Inflammatory macrophage treated with lipopolysaccharide for 1 hour (primary cell): ENCODE results near the gene TMX2.
"Not testable (repeated sequence)": the region's sequence is repeated elsewhere in the genome, so short reads cannot be mapped to it uniquely, and the experiment has no call there.

Source experiments
- DNase-seq, 2 donors: peaks; one replicate each; pipeline ENCODE4 v3.0.0-alpha.2; 2020 to 2022

Gene TMX2

DNA sequence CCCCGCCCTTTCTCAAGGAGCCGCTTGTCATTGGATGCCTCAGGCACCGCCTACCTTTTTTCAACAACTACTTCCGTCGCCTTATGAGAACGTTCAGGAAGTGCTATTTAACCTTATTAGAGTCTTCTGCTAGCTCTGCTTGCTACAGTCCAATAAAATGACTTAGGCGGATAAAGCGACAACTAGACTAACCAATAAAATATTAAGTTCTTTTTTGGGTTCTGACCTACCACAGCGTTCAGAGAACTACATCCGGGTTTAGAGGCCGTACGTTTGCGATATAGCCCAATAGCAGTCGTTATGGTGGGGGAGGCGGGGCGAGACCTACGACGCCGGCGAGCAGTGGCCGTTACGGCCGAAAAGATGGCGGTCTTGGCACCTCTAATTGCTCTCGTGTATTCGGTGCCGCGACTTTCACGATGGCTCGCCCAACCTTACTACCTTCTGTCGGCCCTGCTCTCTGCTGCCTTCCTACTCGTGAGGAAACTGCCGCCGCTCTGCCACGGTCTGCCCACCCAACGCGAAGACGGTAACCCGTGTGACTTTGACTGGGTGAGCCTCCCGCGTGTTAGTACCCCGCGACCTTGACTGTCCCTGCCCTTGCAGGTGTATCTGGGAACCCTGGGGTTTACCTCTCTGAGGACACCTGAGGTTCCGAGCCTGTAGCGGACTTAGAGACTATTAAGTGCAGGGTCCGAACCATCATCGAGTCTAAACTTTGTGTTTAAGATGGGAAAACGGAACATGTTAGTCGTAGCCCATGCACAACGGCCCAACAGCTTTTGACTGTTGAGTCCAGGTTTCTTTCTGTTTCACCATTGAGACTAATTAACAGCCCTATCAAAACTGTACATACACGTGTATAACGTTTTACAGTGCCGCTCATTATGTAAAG is at the start of gene TMX2:
TMX2 (plus strand) TSS at position 338 of the 895 bp plus-strand sequence; CDS start at position 364, 26 bp downstream.
- peak; percentile 94 to 100 for DNase-seq

DNA sequence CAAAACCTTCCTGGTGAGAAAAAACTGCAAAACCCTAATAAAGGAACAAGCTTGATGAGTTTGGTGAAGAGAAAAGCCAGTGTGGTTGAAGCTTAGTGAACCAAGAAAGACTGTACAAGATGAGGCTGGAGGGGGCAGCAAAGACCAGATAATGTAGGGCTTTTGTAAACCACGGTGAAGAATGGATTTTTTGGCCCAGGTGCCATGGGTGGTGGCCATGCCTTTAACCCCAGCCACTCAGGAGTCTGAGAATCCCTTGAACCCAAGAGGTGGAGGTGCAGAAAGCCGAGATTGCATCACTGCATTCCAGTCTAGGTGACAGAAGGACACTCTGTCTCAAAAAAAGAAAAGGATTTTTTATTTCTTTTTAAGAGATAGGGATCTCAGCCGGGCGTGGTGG is 49.5 kb upstream of the TMX2 start:
- DNase-seq: no peak

DNA sequence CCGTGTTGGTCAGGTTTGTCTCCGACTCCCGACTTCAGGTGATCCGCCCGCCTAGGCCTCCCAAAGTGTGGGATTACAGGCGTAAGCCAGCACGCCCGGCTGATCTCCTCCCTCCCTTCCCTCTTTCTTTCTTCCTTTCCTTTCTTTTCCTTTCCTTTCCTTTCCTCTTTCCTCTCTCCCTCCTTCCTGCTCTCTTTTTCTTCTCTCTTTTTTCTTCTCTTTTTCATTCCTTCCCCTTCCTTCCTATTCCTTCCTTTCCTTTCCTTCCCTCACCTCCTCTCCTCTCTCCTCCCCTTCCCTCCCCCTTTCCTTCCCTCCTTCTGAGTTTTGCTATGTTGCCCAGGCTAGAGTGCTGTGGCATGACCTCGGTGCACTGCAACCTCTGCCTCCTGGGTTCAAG is 48.4 kb upstream of the TMX2 start:
- no peak for DNase-seq

- DNase-seq: peak; percentile 96 to 97
Measured at GRCh38 chr11:57667117-57667735, 45.2 kb upstream of the TMX2 start.

DNA sequence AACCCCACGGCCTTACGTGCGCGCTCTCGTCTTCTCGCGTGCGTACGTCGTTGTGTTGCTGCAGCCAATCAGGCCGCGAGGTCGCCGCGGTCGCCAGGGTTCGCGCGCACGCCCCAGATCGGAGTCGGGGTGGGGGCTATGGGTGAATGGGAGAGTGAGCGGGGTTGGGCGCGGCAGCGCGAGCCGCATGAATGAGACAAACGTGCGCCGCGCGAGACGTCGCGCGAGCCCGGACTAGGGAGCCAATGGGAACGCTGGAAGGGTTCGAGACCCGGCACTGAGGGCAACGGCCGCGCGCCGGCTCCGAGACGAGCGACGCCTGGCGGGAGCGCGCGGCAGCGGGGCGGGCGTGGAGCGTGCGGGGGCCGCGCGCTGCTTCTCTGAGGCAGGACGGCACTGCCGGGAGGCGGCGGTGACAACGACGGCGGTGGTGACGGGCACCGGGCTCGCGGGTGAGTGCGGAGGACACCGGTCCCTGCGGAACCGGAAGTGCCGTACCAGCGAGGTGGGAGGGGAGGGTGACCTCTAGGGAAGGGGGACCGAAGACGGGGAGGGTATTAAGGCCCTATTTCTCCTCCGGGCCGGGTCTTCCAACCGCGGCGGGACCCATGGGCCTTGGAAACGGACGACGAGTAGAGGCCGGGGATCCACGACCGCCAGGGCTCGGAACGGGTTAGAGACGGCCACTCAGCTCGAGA is 44.5 kb upstream of the TMX2 start, which contains the start of gene ZDHHC5:
ZDHHC5 (plus strand) TSS at position 379 of the 698 bp plus-strand sequence. CDS start 4,977 bp downstream, outside the sequence.
- peak; percentile 96 to 97 for DNase-seq

GRCh38 chr11:57668434-57668782 is 44.0 kb upstream of the TMX2 start:
- peak; percentile 31 to 46 for DNase-seq

DNA sequence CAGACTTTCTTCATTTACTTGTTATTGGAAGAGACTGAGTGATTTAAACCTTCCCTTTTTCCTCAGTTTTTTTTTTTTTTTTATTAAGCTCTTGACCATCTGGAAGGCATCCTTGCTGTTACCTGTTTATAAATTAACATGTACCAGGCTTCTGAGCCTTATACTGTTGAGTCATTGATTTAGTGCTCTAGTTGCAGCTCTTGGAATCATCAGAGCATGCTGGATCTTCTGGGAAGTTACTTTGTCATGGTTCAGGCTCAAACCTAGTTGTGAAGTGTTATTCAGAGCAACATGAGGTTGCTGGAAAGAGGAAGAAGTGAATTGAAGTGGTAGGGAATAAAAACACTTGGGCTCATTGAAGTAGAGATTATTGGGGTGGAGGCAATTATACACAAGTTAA is 38.1 kb upstream of the TMX2 start:
- no peak for DNase-seq

- DNase-seq: no peak
Measured at GRCh38 chr11:57675176-57675941, 37.0 kb upstream of the TMX2 start.

DNA sequence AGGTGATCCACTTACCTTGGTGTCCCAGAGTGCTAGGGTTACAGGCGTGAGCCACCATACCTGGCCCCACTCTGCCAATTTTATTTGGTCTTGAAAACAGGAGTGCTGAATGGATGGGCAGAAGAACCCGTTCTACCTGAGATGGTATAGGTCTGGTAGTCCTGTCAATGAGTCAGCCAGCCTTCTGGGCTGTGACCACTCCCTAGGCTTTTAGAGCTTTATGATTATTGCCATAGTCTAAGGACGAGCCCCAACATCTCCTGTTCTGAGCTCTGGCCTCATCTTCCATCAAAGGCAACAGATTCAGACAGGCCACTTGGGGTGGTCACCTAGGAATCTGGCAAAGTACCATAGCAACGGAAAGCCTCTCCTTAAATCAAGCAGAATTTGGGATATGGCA is 33.0 kb upstream of the TMX2 start:
- DNase-seq: no peak

DNA sequence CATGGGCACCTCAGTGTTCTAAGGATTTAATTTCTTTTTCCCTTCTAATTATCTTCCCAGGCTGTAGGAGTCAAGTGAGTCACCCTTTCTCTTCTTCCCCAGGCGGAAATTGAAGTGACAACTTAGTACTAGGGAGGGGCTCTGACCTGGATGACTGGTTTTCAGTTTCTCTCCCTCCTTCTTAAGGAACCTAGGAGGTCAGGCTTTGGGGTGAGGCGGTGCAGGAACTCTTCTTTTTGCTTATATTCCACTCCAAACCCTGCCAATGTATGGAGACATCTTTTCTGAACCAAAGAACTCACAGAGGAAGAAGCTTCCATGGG is 31.9 kb upstream of the TMX2 start:
- peak in 1 of 2 donors; percentile 7 for DNase-seq

DNA sequence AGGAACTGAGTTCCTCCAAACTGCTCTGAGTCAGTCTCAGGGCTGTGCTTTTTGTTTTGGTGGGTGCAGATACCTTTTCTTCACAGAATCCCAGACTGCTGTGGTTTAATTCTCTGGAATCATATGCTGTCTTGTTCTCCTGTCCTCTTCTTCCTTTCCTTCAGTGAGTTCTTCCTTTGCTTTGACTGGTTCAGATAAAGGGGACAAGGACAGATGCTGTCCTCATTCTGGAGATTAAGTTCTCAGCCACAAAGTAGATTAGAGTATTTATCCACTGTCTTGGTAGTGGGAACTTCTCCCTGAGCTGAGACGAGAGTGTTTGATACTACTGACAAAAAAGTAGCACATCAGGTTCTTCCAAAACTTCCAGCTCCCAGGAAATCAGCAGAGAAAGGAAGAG is 31.2 kb upstream of the TMX2 start:
- no peak for DNase-seq

- DNase-seq: not testable (repeated sequence)
Measured at GRCh38 chr11:57690474-57690873, 21.9 kb upstream of the TMX2 start.

GRCh38 chr11:57698843-57699365 is 13.5 kb upstream of the TMX2 start:
- no peak for DNase-seq

DNA sequence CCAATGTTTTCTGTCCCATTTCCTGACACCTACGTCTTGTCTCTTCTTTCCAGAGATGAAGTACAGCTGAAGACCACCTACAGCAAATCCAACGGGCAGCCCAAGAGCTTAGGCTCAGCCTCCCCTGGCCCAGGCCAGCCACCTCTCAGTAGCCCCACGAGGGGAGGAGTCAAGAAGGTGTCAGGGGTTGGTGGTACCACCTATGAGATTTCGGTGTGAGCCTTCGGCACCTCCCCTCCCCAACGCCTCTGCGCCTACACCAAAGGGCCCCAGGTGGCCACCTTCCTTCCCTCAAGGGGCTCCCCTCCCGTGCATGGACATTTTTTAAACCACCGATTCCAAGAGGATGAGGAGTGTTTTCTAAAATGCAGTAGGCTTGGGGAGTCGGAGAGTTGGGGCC is 12.6 kb upstream of the TMX2 start:
- no peak for DNase-seq

DNA sequence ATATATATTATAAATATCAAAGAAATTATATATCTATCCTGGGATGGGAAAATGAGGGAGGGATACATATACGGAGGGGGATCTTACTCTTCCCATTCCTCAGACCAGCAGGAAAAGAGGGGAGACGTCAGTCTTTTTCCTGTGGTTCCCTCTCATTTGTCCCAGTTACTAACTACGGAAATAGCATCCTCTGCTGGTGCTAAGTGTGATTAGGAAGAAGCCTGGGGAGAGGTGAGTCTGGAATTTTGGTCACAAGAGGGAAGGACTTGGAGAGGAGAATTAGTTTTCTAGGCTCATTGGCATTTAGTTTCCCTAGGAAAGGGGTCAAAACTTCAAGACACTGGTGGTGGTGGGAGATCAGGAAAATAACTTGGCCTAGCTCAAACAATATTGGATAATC is 12.0 kb upstream of the TMX2 start:
- DNase-seq: no peak

DNA sequence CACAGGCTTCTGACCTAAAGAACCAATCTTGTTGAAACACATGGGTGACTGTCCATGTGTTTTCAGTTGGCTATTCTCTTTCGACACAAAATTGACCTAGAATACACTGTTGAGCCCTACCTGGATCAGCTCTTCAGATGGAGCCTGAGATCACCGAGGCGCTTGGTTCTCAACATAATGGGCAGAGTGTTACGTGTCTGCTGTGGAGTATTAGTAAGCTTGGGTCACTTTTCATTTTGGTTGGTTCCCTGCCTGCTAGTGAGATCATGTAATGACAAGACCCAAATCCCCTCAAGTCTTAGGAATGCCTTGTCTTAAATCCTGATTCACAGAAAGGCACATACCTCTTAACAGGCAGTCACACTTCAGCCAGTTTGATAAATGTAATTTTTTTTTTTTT is 9.1 kb upstream of the TMX2 start:
- no peak for DNase-seq

DNA sequence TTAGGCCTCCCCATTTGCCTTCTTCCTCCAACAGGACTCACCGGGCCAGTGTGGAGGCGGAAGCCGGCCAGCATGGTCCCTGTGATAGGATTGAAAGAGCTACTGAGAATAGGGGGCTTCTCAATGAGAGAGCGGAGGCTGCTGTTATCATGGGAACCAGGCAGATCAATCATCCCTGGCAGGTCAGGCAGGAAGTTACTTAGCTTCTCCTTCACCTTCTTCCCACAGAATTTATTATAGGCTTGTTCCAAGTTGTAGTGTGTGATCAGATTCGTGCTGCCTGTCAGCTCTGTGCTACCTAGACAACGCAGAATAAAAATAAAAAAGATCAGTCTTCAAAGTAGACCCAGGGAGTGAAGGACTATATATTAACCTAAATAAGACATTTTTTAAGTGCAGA is 7.5 kb upstream of the TMX2 start:
- DNase-seq: no peak

DNA sequence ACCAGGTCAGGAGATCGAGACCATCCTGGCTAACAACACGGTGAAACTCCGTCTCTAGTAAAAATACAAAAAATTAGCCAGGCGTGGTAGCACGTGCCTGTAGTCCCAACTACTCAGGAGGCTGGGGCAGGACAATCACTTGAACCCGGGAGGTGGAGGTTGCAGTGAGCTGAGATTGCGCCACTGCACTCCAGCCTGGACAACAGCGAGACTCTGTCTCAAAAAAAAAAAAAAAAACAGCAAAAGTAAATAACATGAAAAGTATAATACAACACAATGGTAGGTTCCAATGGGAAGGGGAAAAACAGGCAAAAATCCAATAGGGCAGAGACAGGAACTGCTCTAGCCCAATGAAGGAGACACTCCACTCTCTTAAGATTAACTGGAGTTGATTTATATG is 7.0 kb upstream of the TMX2 start:
- DNase-seq: not testable (repeated sequence)

DNA sequence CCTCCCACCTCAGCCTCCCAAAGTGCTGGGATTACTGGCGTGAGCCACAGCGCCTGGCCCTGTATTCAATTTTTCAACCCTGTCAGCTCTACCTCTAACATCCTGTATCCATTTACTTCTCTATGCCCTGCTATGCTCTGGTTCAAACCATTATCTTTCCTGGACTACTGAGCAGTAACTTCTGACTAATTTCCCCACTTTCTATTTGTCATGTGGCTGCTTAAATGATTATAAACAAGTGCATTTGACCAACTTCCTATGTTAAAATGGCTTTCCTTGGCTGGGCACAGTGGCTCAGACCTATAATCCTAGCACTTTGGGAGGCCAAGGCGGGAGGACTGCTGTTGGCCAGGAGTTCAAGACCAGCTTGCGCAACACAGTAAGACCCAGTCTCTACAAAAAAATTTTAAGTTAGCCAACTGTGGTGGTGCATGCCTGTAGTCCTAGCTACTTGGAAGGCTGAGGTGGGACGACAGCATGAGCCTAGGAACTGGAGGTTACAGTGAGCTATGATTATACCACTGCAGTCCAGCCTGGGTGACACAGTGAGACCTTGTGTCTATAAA is 2.5 kb upstream of the TMX2 start:
- DNase-seq: no peak

GRCh38 chr11:57711414-57712255 is 758 bp upstream of the TMX2 start, which contains the start of gene MED19:
Gene MED19 (minus strand): TSS chr11:57712215. CDS start chr11:57712179, 36 bp downstream.
- peak; percentile 49 to 63 for DNase-seq

GRCh38 chr11:57713835-57714234 is 1.4 kb downstream of the TMX2 start:
- DNase-seq: no peak
